ENCODE data around the gene PRKAR2A.

PRKAR2A gene

DNA sequence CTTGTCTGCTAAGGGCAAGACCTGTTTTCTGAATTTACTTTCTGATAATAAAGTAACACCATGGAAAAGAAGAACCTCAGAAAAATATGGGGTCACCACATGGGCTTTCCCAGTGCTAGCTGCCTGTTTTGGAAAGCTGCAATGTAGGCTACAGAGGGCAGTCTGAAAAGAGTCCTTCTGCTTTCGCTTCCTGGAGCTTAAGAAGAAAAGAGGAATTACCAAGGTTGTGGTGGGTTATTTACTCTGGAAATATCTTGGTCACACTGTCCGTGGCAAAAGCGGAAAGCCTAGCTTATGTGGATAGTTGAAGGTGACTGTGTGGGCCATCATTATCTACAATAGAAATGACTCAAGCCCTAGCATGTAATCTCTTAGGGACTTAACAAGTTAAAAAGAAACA is 98.9 kb downstream of the PRKAR2A start:
- TF ChIP-seq OSR1 (CRISPR knock-in tag; IDR thresholded peaks at IDR 0.05) (no peak), GLIS3 (CRISPR knock-in tag; IDR thresholded peaks at IDR 0.05) (no peak), ZFP30 (CRISPR knock-in tag; IDR thresholded peaks at IDR 0.05) (no peak), TCF4 (CRISPR knock-in tag; IDR thresholded peaks at IDR 0.05; ENCODE audit: borderline replicate concordance) (no peak), SNAI2 (CRISPR knock-in tag; IDR thresholded peaks at IDR 0.05) (no peak), CSDC2 (CRISPR knock-in tag; IDR thresholded peaks at IDR 0.05) (no peak), ZNF565 (CRISPR knock-in tag; conservative IDR thresholded peaks at IDR 0.05; ENCODE audit: low read depth) (no peak)
- TF ChIP-seq, protein P1, sequence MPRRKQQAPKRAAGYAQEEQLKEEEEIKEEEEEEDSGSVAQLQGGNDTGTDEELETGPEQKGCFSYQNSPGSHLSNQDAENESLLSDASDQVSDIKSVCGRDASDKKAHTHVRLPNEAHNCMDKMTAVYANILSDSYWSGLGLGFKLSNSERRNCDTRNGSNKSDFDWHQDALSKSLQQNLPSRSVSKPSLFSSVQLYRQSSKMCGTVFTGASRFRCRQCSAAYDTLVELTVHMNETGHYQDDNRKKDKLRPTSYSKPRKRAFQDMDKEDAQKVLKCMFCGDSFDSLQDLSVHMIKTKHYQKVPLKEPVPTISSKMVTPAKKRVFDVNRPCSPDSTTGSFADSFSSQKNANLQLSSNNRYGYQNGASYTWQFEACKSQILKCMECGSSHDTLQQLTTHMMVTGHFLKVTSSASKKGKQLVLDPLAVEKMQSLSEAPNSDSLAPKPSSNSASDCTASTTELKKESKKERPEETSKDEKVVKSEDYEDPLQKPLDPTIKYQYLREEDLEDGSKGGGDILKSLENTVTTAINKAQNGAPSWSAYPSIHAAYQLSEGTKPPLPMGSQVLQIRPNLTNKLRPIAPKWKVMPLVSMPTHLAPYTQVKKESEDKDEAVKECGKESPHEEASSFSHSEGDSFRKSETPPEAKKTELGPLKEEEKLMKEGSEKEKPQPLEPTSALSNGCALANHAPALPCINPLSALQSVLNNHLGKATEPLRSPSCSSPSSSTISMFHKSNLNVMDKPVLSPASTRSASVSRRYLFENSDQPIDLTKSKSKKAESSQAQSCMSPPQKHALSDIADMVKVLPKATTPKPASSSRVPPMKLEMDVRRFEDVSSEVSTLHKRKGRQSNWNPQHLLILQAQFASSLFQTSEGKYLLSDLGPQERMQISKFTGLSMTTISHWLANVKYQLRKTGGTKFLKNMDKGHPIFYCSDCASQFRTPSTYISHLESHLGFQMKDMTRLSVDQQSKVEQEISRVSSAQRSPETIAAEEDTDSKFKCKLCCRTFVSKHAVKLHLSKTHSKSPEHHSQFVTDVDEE (CRISPR knock-in tag; IDR thresholded peaks at IDR 0.05): no peak
- no peak for ATAC-seq

DNA sequence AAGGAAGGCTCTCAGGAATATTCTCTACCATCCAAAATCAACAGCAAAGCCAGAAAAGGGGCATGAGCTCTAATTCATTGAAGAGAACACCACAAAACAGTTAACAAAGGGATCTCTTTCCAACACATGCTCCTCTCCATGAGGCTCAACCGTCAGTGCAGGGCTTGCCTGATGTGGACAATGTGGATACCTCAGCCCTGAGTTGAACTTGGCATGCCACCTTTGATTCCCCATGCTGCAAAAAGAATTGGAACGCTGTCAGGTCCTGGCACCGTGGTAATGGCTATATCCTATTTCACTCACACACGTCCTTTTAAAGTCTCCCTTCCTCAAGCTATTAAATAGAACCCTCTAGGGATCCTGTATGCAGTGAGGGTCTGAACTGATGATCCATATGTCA is 100.0 kb downstream of the PRKAR2A start:
- no peak for ATAC-seq
- TF ChIP-seq ZNF8 (CRISPR knock-in tag; IDR thresholded peaks at IDR 0.05): no peak
- TF ChIP-seq, protein P1 (CRISPR knock-in tag; IDR thresholded peaks at IDR 0.05): no peak
- TF ChIP-seq ZFP30 (CRISPR knock-in tag; IDR thresholded peaks at IDR 0.05): no peak
- no peak for TF ChIP-seq ZC3H10 (CRISPR knock-in tag; IDR thresholded peaks at IDR 0.05)
- TF ChIP-seq, protein P2, sequence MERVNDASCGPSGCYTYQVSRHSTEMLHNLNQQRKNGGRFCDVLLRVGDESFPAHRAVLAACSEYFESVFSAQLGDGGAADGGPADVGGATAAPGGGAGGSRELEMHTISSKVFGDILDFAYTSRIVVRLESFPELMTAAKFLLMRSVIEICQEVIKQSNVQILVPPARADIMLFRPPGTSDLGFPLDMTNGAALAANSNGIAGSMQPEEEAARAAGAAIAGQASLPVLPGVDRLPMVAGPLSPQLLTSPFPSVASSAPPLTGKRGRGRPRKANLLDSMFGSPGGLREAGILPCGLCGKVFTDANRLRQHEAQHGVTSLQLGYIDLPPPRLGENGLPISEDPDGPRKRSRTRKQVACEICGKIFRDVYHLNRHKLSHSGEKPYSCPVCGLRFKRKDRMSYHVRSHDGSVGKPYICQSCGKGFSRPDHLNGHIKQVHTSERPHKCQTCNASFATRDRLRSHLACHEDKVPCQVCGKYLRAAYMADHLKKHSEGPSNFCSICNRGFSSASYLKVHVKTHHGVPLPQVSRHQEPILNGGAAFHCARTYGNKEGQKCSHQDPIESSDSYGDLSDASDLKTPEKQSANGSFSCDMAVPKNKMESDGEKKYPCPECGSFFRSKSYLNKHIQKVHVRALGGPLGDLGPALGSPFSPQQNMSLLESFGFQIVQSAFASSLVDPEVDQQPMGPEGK (CRISPR knock-in tag; IDR thresholded peaks at IDR 0.05; ENCODE audit: borderline replicate concordance): no peak
- TF ChIP-seq, protein P3, sequence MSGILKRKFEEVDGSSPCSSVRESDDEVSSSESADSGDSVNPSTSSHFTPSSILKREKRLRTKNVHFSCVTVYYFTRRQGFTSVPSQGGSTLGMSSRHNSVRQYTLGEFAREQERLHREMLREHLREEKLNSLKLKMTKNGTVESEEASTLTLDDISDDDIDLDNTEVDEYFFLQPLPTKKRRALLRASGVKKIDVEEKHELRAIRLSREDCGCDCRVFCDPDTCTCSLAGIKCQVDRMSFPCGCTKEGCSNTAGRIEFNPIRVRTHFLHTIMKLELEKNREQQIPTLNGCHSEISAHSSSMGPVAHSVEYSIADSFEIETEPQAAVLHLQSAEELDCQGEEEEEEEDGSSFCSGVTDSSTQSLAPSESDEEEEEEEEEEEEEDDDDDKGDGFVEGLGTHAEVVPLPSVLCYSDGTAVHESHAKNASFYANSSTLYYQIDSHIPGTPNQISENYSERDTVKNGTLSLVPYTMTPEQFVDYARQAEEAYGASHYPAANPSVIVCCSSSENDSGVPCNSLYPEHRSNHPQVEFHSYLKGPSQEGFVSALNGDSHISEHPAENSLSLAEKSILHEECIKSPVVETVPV (CRISPR knock-in tag; IDR thresholded peaks at IDR 0.05): no peak
- TF ChIP-seq GLIS3 (CRISPR knock-in tag; IDR thresholded peaks at IDR 0.05): no peak
- no peak for TF ChIP-seq PPARA (CRISPR knock-in tag; IDR thresholded peaks at IDR 0.05; ENCODE audit: borderline replicate concordance)

DNA sequence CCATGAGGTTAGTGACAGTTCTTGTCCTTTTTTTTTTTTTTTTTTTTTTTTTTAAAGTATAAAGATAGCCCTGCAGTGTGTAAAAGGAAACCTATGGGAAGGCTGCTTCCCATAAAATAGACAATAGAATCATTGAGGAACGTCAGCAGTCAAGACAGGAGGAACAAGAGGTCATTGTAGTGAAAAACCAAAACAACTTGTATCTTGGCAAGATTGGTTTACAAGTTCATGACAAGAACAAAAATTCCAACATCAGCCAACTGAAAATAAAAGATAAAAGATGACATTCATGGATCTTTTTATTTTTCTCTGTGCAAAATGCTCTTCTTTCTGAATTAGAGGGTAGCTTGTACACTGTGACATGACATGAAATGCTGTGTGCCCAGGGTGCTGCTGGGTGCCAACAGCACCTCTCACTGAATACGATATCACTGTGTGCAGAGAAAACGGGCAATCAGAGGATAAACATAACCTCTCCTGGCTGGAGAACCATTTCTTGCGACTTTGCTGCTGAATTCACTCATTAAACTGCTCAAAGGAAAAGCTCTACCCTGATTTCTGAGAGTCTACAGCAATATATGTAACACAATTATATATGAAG is 100.6 kb downstream of the PRKAR2A start:
- ATAC-seq: no peak
- no peak for TF ChIP-seq ISL1 (CRISPR knock-in tag; IDR thresholded peaks at IDR 0.05)
- TF ChIP-seq SNAI2 (CRISPR knock-in tag; IDR thresholded peaks at IDR 0.05): no peak

DNA sequence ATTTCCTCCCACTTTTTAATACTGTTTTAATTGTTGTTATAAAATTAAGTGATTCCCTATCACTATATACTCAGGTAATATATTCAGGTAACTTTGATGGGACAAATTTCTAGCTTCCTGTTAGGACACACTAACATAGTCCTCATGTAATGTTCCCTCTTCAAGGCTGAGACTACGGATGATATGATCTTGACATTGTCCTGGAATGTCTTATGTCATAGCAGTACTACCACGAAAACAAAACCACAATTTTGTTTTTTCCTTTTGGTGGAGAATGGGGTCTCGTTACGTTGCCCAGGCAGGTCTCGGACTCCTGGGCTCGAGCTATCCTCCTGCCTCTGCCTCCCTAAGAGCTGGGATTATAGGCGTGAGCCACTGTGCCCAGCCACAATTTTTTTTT is 103.9 kb downstream of the PRKAR2A start:
- no peak for ATAC-seq
- TF ChIP-seq ESRRG (CRISPR knock-in tag; IDR thresholded peaks at IDR 0.05) (no peak), OSR1 (CRISPR knock-in tag; IDR thresholded peaks at IDR 0.05) (no peak), RARB (CRISPR knock-in tag; IDR thresholded peaks at IDR 0.05) (no peak), ZNF565 (CRISPR knock-in tag; conservative IDR thresholded peaks at IDR 0.05; ENCODE audit: low read depth) (no peak), ZFP30 (CRISPR knock-in tag; IDR thresholded peaks at IDR 0.05) (no peak), ZNF8 (CRISPR knock-in tag; IDR thresholded peaks at IDR 0.05) (no peak), BACH2 (CRISPR knock-in tag; IDR thresholded peaks at IDR 0.05; ENCODE audit: borderline replicate concordance) (no peak), PPARA (CRISPR knock-in tag; IDR thresholded peaks at IDR 0.05; ENCODE audit: borderline replicate concordance) (no peak), TCF4 (CRISPR knock-in tag; IDR thresholded peaks at IDR 0.05; ENCODE audit: borderline replicate concordance) (no peak), TOX (CRISPR knock-in tag; IDR thresholded peaks at IDR 0.05; ENCODE audit: borderline replicate concordance) (no peak)
- TF ChIP-seq, protein P3 (CRISPR knock-in tag; IDR thresholded peaks at IDR 0.05): no peak
- TF ChIP-seq, protein P2 (CRISPR knock-in tag; IDR thresholded peaks at IDR 0.05; ENCODE audit: borderline replicate concordance): no peak
- TF ChIP-seq, protein P1 (CRISPR knock-in tag; IDR thresholded peaks at IDR 0.05): no peak

Measured in SK-N-SH treated with all-trans-retinoic acid at 6 μM for 48 hours (cell line).